H54 (cell line): Measurements from ENCODE around the gene USP54.

Experiments used
- DNase-seq: peaks from one replicate; pipeline ENCODE4 v3.0.0; 2011; ENCODE audit warnings: low spot score, mixed read lengths; ENCODE audit not compliant: insufficient read length
- FAIRE-seq: peaks from 3 replicates; lab custom pipeline; 2011; peaks lifted over from hg19 to GRCh38; lab: Jason Lieb, UNC
- POLR2A ChIP-seq: IDR thresholded peaks from 2 replicates; pipeline ENCODE4 v1.6.1; 2011; ENCODE audit warnings: low read depth, mild to moderate bottlenecking, low read length

The USP54 gene

DNA sequence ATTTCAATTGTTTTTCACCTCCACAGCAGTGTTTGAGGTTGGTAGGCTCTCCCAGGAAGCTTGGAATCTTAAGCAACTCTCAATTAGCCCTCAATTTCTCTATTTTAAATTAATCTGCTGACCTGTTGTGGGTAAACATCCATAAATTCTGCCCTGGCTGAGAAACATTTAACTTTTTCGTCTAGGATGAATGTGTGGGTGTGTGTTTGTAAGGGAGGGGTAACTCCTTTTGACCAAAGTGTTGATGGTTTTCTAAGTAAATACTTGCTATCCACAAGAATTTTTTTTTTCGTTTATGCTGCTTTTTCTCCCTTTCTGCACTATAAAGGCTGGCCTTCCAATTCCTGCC, 96.3 kb downstream of the USP54 start:
- DNase-seq (no peak), FAIRE-seq (no peak)
- TF ChIP-seq POLR2A, result no peak

DNA sequence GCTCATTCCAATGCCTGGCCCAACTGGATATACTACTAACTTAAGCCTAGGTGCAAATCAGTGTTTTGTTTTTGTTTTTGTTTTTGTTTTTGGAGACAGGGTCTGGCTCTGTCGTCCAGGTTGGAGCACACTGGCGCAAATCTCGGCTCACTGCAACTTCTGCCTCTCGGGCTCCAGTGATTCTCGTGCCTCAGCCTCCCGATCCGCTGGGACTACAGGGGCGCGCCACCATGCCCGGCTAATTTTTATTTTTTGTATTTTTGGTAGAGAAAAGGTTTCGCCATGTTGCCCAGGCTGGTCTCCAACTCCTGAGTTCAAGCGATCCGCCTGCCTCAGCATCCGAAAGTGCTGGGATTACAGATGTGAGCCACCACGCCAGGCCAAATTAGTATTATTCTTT, 96.9 kb downstream of the USP54 start:
- FAIRE-seq (no peak), DNase-seq (no peak)
- TF ChIP-seq POLR2A, result no peak

DNA sequence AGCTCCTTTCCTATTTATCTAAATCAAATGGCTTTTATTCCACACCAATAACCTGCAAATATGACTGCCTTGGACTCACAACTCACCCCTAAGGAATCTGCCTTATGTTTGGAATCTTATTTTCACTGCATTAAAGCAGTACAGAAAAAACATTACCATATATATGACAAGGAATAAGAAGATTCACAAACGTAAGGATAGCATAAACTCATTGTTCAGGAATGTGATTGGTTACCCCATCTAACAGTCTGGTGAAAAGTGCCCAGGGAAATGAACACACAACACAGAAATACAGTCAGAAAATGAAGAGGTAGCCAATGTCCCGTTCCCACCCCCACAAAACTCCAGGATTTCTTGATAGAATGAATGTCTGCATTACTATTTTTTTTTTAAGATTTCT, 97.4 kb downstream of the USP54 start:
- FAIRE-seq (peak; percentile 93), DNase-seq (peak; percentile 61)
- TF ChIP-seq POLR2A, result no peak

DNA sequence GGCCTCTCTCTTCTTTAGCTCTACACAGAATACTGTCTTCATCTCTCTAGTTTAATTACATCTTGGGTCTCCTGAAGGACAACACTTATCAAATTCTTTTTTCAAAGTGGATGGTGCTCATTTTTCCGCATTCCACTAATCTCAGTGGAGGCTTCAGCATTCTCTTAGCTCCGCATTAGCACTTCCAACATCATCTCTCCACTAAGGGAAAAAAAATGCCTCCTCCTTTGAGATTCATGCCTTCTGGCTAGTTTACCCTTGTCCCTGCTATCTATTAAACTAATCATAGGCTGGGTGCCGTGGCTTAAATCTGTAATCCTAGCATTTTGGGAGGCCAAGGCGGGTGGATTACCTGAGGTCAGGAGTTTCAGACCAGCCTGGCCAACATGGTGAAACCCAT, 104.5 kb downstream of the USP54 start:
- TF ChIP-seq POLR2A, result no peak
- FAIRE-seq, result no peak
- DNase-seq, result no peak

DNA sequence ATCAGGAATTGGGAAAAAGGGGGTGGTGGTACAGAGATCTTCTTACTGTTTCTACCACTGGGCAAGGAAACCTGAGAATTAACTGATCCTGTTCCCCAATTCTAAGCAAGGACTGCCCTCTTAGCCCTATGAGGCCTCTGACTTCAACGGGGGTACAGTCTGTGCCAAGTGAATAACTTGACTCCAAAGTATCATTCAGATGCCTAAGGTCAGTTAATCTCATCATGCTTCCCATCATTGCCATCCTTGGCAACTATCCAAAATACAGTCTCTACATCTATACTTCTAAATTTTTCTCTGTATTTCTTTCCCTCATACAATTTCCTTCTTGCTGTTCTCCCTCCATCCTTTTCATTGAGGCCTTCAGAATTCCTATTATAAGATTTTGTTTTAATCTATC, 105.8 kb downstream of the USP54 start:
- no peak for TF ChIP-seq POLR2A
- FAIRE-seq, result peak; percentile 33
- DNase-seq, result no peak

DNA sequence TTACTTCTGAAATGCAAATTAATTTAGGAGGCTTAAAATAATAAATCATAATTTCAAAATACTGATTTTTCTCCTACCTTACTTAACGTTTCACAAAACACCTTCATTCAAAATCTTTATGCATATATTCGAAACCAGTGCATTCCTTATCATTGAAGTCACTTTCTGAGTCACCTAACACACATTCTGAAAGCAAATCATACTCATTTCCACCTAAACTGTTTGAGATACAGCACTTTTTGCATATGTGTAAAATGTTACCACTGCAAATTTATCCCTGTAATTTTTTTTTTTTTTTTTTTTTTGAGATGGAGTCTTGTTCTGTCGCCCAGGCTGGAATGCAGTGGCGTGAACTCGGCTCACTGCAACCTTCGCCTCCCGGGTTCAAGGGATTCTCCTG, 111.0 kb downstream of the USP54 start:
- FAIRE-seq (peak; percentile 99), DNase-seq (peak; percentile 51)
- no peak for TF ChIP-seq POLR2A

DNA sequence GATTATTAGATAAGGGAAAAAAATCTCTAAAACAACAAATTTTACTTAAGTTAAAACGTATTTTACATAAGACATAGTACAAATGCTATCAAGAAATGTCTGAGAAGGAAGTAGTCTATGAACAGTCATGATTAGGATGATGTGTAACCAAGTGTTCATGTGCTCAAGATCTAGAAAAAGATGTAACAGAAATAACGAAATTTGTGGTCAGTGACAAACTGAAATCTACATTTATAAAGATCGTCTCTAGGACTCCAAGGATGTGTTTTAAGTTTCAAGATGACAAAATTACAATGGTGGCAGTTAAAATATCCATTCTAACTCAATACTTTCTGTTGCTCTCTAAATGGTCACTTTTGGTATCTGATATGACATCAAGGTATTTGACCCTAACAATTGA, 112.5 kb downstream of the USP54 start:
- TF ChIP-seq POLR2A, result no peak
- FAIRE-seq (peak; percentile 93), DNase-seq (no peak)

DNA sequence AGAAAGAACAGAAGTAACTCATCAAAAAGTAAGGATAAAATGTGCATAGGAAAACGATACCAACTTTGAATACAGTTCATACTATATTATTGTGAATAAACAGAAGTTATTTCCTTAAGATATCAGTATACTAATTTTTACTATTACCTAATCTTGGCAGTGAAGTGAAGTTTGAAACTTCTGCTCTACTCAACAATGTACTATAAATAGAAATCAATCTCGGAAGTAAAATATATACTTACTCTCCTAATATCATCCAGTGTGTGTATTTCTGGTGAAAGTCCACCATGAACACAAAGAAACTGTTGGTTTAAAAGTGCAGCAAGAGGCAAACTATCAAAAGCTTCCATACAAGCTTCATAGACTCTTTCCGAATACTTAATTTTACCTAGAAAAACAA, 119.9 kb downstream of the USP54 start:
- TF ChIP-seq POLR2A, result no peak
- peak; percentile 74 for FAIRE-seq
- DNase-seq, result no peak

DNA sequence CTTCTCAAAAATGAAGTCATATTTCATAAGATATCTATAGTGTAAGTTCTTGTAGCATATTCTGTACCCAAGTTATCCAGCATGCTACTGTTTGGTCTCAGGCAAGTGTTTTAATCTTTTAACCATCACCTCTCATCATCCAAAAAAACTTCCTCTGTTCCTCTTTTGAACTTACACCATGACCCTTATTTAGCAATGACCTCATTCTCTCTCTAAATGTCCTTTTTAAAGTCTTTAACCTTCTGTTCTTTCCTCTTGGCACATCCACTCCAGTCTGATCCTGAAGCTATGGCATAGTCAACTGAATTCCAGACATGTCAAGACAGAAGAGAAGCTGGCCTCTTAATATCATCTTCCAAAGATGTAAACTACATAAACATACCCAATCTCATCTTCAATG, 121.6 kb downstream of the USP54 start:
- DNase-seq (no peak), FAIRE-seq (peak; percentile 41)
- no peak for TF ChIP-seq POLR2A

DNA sequence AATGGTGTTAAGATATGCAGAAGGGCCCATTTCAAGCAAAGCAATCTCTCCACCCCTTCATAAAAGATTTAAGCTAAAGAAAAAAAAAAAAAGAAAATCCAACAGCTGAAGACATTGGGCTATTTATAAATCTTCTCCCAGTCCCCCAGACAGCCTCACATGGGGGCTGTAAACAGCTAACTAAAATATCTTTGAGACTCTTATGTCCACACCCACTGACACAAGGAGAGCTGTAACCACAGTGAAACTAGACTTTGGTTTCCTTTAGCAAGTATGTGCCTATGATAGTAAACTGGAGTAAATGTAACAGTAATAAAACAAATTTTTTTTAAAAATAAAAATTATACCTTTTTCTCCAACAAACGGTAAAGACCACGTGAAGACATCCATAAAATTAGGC, 123.9 kb downstream of the USP54 start:
- TF ChIP-seq POLR2A, result no peak
- no peak for DNase-seq
- no peak for FAIRE-seq

DNA sequence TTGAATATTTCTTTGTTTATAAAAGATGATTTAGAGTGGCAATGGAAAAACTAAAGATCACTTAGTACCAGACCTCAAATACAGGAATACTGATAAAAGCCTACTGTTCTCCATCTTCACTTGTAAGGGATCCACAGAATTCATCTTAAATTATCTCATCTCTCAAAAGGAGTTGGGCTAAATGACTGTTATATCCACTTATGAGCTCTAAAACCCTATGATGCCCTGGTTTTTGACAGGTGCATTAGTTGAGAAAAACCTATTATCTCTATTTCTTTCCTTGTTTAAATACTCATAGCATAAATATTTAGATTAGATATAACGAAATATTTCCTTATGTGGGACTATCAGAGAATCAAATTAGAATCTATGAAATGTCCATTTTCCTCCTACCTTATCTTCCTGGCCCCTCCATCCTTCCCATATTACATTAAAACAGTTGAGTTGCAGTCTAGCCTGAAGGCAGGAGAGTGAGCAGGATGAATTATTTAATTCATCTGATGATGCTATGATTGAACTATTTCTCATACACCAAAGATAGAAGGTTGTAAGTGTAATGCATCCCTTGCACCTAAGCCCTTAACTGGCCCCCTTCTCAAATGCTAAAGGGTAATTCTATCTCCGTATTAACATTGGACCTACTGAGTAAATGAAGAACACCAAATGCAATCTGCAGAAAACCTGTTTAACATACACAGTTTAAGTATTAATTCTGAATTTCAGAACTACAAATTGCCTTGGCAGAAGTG, 125.0 kb downstream of the USP54 start:
- FAIRE-seq, result peak; percentile 73
- no peak for TF ChIP-seq POLR2A
- no peak for DNase-seq

DNA sequence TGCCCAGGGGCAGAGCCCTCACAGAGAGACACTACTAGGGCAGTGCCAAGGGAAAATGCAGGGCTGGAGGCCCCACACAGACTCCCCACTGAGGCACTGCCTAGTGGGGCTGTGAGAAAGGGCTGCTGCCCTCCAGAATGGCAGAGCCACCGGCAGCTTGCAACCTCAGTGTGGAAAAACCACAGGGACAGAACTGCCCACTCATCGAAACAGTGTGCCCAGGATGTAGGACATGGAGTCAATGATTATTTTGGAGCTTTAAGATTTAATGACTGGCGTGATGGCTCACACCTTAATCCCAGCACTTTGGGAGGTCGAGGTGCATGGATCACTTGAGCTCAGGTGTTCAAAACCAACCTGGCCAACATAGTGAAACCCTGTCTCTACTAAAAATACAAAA, 130.2 kb downstream of the USP54 start:
- FAIRE-seq (no peak), DNase-seq (no peak)
- TF ChIP-seq POLR2A, result no peak

DNA sequence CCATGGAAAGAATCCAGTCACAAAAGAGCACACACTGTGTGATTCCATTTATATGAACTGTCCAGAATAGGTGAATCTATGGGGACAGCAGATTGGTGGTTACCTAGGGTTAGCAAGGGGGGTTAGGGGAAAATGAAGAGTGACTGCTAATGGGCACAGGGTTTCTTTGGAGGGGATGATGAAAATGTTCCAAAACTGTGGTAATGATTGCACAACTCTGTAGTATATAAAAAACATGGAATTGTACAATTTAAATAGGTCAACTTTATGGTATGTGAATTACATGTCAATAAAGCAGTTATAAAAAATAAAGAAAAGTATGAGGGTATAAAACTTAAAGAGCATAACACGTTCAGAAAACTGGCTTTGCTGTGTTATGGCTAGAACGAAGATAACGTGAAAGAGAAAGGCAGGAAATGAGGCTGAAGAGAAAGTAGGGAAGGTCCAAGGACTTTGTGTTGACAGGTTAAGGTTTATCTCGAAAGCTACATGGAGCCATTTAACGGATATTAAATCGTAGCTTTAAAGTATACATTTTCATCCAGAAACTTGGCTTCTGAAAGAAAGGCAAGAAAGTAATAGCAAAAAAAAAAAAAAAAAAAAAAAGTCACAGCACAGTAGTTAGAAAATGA, 131.3 kb downstream of the USP54 start:
- FAIRE-seq (peak; percentile 36), DNase-seq (no peak)
- no peak for TF ChIP-seq POLR2A

DNA sequence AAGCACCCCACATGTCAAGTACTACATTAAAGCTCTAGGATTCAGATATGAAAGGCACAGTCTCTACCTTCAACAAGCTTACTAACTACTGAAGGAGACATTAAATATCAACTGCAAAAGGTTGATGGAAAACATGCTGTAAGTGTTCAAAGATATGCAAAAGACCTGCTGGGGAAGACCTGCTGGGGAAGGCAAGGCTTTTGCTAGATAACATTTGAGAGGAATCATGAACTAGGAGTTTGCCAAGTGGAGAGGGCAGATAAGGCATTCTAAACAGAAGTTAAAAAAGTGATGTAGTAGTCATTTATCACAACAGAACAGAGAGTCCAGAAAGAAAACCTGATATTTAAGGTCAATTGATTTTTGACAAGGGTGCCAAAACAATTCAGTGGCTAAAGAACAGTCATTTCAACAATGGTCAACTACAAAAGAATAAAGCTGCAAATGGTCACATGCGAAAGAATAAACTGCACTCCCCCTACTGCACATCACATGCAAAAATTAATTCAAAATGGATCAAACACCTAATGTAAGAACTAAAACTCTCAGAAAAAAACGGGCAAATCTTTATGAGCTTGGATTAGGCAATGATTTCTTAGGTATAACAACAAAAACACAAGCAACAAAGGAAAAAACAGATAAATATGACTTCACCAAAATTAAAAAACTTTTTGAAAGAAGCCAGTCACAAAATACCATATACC, 134.8 kb downstream of the USP54 start:
- peak; percentile 82 for FAIRE-seq
- TF ChIP-seq POLR2A, result no peak
- DNase-seq, result no peak

DNA sequence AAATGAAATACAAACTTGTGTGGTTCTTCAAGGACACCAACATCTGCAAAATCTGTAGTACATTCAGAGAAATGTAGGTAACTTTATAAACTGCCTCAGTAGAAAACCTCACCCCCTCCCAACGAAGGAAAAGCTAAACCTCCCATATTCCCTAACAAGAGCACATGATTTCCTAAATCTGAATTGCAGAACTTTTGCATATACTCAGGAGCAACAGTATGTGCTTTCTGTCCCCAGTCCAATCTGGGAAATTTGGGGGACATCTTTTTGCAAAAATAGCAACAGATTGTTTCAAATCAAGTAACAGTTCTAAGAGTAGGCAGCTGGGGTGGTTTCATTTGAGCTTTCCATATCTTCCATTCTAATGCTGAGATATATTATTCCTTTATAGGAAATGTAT, 142.0 kb downstream of the USP54 start:
- no peak for TF ChIP-seq POLR2A
- DNase-seq (no peak), FAIRE-seq (peak; percentile 62)

DNA sequence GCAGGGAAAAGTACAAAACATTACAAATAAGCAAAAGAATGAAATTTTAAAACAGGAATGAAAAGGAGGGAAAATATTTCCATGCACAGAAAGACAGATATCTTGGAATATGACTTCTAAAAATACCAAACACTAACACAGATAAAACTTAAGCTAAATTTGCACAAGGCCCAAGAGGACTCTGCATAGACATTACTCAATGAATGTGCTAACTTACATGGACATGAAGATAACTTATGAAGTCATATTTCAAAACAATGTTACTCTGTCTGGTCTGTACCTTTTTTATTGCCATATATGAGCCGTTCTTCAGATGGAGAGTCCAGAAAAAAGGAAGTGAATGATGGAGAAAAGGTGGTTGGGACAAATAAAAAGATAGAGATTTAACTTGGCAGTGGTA, 142.8 kb downstream of the USP54 start:
- DNase-seq (no peak), FAIRE-seq (peak; percentile 23)
- TF ChIP-seq POLR2A, result no peak
